ENCODE results near the gene ARHGEF6.

DNA sequence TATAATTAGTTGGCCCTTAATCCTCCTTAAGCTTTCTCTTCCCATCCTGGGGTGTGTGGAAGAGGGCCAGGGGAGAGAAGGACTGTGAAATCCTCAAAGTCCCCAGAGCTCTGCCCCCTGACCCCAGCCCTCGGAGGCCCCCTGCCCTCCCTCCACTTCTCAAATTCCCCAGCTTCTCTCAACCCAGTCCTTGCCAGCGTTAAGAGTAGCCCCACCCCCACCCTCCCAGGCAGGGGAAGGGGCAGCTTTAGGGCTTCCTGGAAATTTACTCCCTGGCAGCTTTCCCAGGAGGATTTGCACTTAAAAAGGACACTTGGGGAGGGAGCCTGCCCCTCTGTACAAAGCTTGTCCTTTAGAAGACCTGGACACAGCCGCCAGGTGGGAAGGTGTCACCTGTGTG is 144.6 kb downstream of the ARHGEF6 start:
- TF ChIP-seq ZNF341 (tag by site-specific recombination; IDR thresholded peaks at IDR 0.05; ENCODE audit: low read depth): no peak
- TF ChIP-seq, protein P1, sequence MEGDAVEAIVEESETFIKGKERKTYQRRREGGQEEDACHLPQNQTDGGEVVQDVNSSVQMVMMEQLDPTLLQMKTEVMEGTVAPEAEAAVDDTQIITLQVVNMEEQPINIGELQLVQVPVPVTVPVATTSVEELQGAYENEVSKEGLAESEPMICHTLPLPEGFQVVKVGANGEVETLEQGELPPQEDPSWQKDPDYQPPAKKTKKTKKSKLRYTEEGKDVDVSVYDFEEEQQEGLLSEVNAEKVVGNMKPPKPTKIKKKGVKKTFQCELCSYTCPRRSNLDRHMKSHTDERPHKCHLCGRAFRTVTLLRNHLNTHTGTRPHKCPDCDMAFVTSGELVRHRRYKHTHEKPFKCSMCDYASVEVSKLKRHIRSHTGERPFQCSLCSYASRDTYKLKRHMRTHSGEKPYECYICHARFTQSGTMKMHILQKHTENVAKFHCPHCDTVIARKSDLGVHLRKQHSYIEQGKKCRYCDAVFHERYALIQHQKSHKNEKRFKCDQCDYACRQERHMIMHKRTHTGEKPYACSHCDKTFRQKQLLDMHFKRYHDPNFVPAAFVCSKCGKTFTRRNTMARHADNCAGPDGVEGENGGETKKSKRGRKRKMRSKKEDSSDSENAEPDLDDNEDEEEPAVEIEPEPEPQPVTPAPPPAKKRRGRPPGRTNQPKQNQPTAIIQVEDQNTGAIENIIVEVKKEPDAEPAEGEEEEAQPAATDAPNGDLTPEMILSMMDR (tag by site-specific recombination; IDR thresholded peaks at IDR 0.05): no peak

Measured in HEK293 (cell line).